ENCODE data around the gene PTPRM. TPM values are rescaled to one million over a fixed set of nuclear protein-coding genes. Genes with fewer than 3 reads are reported as not detected.

The PTPRM gene
- total RNA-seq, 1 experiment from 2014 or later, result not detected

DNA sequence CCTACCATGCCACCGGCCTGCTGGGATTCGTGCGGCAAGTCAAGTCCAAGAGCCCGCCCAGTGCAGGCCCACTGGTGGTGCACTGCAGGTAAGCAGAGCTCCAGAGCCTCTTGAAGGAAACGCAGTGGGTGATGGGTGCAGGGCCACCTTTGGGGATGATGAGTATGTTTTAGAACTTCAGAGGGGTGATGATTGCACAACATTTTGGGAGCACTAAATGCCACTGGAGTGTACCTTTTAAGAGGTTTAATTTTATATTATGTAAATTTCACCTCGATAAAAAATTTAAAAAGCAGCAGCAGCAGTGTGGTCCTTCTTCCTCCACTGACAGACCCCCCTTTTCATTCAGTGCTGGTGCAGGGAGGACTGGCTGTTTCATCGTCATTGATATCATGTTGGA is 809.0 kb downstream of the PTPRM start:
- TF ChIP-seq EZH2 (IDR thresholded peaks at IDR 0.05; ENCODE audit: borderline replicate concordance, low read depth, low read length, poor library complexity, severe bottlenecking), result no peak
- TF ChIP-seq, protein P1, sequence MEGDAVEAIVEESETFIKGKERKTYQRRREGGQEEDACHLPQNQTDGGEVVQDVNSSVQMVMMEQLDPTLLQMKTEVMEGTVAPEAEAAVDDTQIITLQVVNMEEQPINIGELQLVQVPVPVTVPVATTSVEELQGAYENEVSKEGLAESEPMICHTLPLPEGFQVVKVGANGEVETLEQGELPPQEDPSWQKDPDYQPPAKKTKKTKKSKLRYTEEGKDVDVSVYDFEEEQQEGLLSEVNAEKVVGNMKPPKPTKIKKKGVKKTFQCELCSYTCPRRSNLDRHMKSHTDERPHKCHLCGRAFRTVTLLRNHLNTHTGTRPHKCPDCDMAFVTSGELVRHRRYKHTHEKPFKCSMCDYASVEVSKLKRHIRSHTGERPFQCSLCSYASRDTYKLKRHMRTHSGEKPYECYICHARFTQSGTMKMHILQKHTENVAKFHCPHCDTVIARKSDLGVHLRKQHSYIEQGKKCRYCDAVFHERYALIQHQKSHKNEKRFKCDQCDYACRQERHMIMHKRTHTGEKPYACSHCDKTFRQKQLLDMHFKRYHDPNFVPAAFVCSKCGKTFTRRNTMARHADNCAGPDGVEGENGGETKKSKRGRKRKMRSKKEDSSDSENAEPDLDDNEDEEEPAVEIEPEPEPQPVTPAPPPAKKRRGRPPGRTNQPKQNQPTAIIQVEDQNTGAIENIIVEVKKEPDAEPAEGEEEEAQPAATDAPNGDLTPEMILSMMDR (conservative IDR thresholded peaks at IDR 0.05; ENCODE audit: low read depth, low read length), result no peak
- no TSS peak for BruUV-seq (replicated peaks)
- intact Hi-C loops (cut with micrococcal nuclease; ENCODE audit: unreplicated experiment), result no loop called here
- CTCF ChIA-PET, result no interaction called here
- Histone ChIP-seq H3K9me3 (ENCODE audit: low read depth, low read length, poor library complexity, severe bottlenecking) (no peaks in the 10 kb centered on the region), H3K4me3 (ENCODE audit: low read depth, low read length, poor library complexity, severe bottlenecking) (no peak overlapping the region), H3K36me3 (ENCODE audit: insufficient read depth, low read length, poor library complexity, severe bottlenecking) (no peaks in the 10 kb centered on the region), H3K27ac (ENCODE audit: low read depth, low read length, poor library complexity, severe bottlenecking) (no peak overlapping the region), H3K27me3 (replicated peaks; ENCODE audit: insufficient read depth, low read depth, low read length, poor library complexity) (peaks cover 78% of the 10 kb centered on the region), H3K4me1 (ENCODE audit: insufficient read depth, low read length, poor library complexity, severe bottlenecking) (no peaks in the 10 kb centered on the region)
- no peak for DNase-seq (ENCODE audit: low spot score)
- POLR2A ChIA-PET (ENCODE audit: low non-redundant PET), result no interaction called here

DNA sequence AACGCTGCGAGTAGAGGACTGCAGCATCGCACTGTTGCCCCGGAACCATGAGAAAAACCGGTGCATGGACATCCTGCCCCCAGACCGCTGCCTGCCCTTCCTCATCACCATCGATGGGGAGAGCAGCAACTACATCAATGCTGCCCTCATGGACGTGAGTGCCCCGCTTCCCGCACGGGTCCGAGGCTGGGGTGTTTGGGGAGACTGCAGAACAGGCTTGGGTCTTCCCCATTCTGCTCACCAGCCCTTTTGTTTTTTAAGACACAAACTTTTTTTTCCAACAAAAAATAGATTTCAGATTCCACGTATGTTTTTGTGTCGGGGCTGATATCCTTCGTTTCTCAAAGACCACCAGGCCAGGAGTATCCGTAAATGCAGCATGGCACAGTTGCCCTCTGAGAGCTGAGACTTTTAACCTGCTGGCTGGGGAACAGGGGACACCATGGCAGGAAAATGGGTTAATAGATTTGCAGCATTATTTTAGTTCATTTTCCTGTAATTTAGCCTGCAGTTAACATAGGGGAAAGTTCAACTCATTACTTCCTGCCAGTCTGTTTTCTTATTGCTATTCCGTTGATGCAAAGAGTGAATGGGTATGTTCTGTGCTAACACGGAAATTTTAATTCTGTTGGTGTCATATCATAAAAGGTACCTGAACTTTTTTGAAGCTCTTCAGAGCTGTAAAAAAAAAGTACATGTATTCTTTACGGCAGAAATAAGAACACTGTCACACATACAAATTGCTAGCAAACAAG is 812.2 kb downstream of the PTPRM start:
- no peak for DNase-seq (ENCODE audit: low spot score)
- CTCF ChIA-PET, result no interaction called here
- H3K4me3 ChIP-seq (ENCODE audit: low read depth, low read length, poor library complexity, severe bottlenecking), result no peak overlapping the region
- no TSS peak for BruUV-seq (replicated peaks)
- peaks cover 83% of the 10 kb centered on the region for H3K27me3 ChIP-seq (replicated peaks; ENCODE audit: insufficient read depth, low read depth, low read length, poor library complexity)
- H3K4me1 ChIP-seq (ENCODE audit: insufficient read depth, low read length, poor library complexity, severe bottlenecking), result no peaks in the 10 kb centered on the region
- H3K27ac ChIP-seq (ENCODE audit: low read depth, low read length, poor library complexity, severe bottlenecking), result no peak overlapping the region
- intact Hi-C loops (cut with micrococcal nuclease; ENCODE audit: unreplicated experiment), result no loop called here
- H3K36me3 ChIP-seq (ENCODE audit: insufficient read depth, low read length, poor library complexity, severe bottlenecking), result no peaks in the 10 kb centered on the region
- no peaks in the 10 kb centered on the region for H3K9me3 ChIP-seq (ENCODE audit: low read depth, low read length, poor library complexity, severe bottlenecking)
- TF ChIP-seq, protein P1 (conservative IDR thresholded peaks at IDR 0.05; ENCODE audit: low read depth, low read length), result no peak
- TF ChIP-seq EZH2 (IDR thresholded peaks at IDR 0.05; ENCODE audit: borderline replicate concordance, low read depth, low read length, poor library complexity, severe bottlenecking), result no peak
- POLR2A ChIA-PET (ENCODE audit: low non-redundant PET), result no interaction called here

DNA sequence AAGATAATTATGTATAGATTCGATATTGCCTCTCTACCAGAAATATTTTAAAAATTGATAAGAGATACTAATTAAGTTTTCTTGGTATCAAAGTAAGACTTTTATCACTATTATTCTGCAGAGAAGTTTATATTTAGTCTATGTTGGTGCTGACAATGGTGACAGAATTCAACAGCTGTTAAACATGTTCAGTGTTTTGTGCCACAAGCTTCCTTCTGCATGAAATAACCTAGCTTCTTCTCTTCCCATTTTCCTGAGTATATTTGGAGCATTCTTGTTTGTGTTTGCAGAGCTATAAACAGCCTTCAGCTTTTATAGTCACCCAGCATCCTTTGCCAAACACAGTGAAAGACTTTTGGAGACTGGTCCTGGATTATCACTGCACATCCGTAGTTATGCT is 812.9 kb downstream of the PTPRM start:
- DNase-seq (ENCODE audit: low spot score), result no peak
- ChIA-PET CTCF (no interaction called here), POLR2A (ENCODE audit: low non-redundant PET) (no interaction called here)
- H3K27me3 ChIP-seq (replicated peaks; ENCODE audit: insufficient read depth, low read depth, low read length, poor library complexity), result peaks cover 76% of the 10 kb centered on the region
- no peaks in the 10 kb centered on the region for H3K36me3 ChIP-seq (ENCODE audit: insufficient read depth, low read length, poor library complexity, severe bottlenecking)
- TF ChIP-seq, protein P1 (conservative IDR thresholded peaks at IDR 0.05; ENCODE audit: low read depth, low read length), result no peak
- no peak for TF ChIP-seq EZH2 (IDR thresholded peaks at IDR 0.05; ENCODE audit: borderline replicate concordance, low read depth, low read length, poor library complexity, severe bottlenecking)
- H3K4me3 ChIP-seq (ENCODE audit: low read depth, low read length, poor library complexity, severe bottlenecking), result no peak overlapping the region
- intact Hi-C loops (cut with micrococcal nuclease; ENCODE audit: unreplicated experiment), result no loop called here
- H3K27ac ChIP-seq (ENCODE audit: low read depth, low read length, poor library complexity, severe bottlenecking), result no peak overlapping the region
- no TSS peak for BruUV-seq (replicated peaks)
- no peaks in the 10 kb centered on the region for H3K4me1 ChIP-seq (ENCODE audit: insufficient read depth, low read length, poor library complexity, severe bottlenecking)
- no peaks in the 10 kb centered on the region for H3K9me3 ChIP-seq (ENCODE audit: low read depth, low read length, poor library complexity, severe bottlenecking)
